Retinal pigment epithelial cell (primary cell): ENCODE measurements around the gene TFAP2E.

ENCODE experiments used
- DNase-seq: peaks from one replicate; pipeline ENCODE4 v3.0.0-alpha.2; 2010; ENCODE audit warnings: low read depth
- H3K4me3 ChIP-seq: 2 replicates; pipeline ENCODE4 v1.5.1; 2011; ENCODE audit warnings: mild to moderate bottlenecking, low read length, control low read depth, moderate library complexity
- CTCF ChIP-seq: conservative IDR thresholded peaks from 2 replicates; pipeline ENCODE4 v1.5.1; 2011; ENCODE audit warnings: low read depth, low read length, control low read depth, inconsistent platforms

Gene TFAP2E

GRCh38 chr1:35533586-35533985 lies 39.5 kb upstream of the TFAP2E start:
- no peak for TF ChIP-seq CTCF
- DNase-seq: no peak
- H3K4me3 ChIP-seq: no peak overlapping the region

- no peak for TF ChIP-seq CTCF
- no peak overlapping the region for H3K4me3 ChIP-seq
- no peak for DNase-seq
Measured at GRCh38 chr1:35535243-35535642, 37.9 kb upstream of the TFAP2E start.

- no peak for TF ChIP-seq CTCF
- peak; percentile 58 for DNase-seq
- no peak overlapping the region for H3K4me3 ChIP-seq
Measured at GRCh38 chr1:35536556-35537162, 36.5 kb upstream of the TFAP2E start.

- DNase-seq: no peak
- TF ChIP-seq CTCF: no peak
- H3K4me3 ChIP-seq: no peak overlapping the region
Measured at GRCh38 chr1:35537806-35538205, 35.3 kb upstream of the TFAP2E start.

GRCh38 chr1:35539073-35539823 lies 33.9 kb upstream of the TFAP2E start:
- H3K4me3 ChIP-seq: no peak overlapping the region
- TF ChIP-seq CTCF: no peak
- no peak for DNase-seq

- no peak for DNase-seq
- TF ChIP-seq CTCF: no peak
- H3K4me3 ChIP-seq: no peak overlapping the region
Measured at GRCh38 chr1:35539824-35540261, 33.3 kb upstream of the TFAP2E start.

- DNase-seq: peak; percentile 40
- peak; percentile 41 for TF ChIP-seq CTCF
- H3K4me3 ChIP-seq: no peak overlapping the region
Measured at GRCh38 chr1:35544976-35545375, 28.1 kb upstream of the TFAP2E start.
